ENCODE results near the gene LRRIQ1.

LRRIQ1 gene

DNA sequence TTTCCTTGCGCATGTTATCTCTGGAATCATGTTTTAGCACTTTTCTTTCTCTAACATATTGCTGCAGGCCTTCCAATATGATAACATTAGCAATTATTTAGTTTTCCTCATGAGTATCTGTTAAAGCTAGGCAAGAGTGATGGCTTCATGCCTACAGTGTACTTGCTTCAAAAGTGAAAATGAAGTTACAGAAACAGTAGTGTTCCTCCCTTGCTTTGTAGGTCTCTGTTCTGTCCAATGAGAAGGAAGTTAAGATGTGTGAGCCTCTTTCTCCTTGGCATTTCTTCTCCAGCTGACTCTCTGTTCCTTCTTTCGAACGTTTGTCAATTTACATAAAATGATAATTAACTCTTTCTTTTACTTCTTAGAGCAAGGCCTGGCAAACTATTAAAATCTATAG is 22.2 kb downstream of the LRRIQ1 start:
- DNase-seq: no peak

DNA sequence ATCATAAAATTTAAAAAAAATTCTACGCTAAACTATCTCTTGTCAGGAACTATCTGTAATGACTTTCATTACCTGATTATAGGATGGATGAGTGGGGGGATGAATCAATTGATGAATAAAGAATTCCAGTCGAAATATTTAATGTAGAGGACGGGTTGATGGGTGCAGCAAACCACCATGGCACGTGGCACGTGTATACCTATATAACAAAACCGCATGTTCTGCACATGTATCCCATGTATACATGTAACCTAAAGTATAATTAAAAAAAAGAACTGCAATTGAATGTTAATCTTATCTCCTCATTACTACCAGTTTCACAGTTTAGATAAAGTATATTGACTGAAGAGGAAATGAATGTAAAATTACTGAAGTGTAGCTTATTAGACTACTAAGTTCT is 23.4 kb downstream of the LRRIQ1 start:
- DNase-seq: no peak

DNA sequence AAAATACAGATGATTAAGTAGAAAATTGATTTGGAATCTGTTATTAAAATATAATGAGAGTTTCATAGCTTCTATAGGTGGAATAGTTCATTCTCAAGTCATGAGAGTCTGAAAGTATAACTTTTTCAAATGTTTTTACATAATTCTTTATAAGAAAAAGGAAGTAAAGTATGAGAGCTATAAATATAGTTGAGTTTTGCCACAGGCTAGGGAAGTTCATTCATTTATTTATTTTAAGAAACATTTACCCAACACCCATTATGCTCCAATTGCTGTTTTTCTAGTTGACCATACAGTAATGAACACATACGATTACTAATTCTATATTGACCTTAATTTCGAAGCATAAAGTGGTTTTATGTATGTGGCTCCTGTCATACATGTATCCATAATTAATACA is 24.8 kb downstream of the LRRIQ1 start:
- DNase-seq: peak in 1 of 2 donors; percentile 58

DNA sequence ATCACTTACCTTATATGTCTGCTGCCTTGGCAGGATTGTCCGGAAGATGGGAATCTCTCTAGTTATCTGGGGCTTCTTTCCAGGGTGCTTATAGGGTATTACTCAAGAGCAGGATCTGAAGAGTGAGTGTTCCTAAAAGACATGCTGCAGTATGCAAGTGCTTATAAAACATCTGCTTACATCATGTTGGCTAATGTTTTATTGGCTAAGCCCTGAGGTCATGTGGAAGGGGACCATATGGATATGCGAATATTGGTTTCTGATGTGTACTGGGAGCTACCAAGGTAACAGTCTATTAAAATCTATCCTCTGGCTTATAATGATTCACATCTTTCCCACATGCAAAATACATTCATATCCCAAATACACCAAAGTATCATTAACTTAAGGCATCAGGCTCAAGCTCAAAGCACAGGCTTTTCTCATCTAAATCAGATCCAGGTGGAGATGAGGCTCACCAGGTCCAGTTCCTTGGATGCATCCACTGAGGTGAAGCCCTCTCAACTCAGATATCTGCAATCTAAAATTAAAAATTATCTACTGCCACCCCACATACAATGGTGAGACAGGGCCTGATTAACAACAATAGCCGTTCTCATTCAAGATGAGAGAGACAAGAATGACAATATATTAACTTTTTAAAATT is 29.8 kb downstream of the LRRIQ1 start:
- no peak for DNase-seq

DNA sequence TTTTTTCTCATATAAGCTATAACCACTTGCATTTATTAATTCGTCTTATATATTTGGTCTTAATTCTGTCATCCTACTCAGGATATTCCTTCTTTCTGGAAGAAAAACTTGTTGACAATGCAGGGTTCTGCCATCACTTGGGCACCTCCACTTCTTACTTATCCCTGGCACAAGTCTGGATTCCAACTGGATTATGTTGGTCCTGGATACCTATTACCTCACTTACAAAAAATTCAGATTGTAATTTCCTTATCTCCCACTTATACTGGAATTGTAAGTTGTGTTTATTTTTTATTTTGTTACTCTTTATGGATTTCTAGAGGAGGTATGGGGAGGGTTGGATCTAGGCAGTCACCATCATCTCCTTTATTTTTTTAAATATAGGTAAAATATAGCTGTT is 36.7 kb downstream of the LRRIQ1 start:
- DNase-seq: no peak

DNA sequence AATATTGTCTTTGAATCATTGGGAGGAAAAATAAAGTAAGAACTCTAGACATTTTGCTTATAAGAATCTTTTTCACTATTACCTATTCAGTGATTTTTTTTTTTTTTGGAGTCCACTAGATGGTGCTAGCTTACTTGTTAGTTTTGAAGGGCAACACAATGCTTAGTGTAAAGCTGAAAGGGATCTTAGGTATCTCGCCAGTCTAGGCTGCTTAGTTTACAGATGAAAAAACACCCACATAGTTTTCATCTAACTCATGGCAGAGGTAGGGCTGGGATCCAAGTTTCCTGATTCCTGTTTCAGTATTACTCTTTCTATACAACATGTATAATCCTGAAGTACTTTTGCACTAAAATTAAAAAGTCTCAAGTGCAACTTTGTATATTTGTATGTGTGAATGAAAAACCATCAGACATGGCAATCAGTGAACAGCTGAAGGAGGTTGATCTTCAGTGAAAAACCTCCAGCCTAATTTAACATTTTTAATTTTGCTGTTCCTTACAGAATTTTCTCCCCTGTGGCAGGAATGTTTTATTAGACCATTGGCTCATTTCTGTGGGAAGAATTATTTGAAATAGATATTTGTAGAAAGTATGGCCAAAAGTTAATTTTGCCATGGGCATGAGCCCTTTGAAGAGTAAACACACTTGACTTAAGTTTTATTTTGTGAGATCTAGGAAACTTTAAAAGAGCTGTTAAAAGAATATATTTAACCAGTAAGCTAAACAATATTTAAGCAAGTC is 40.7 kb downstream of the LRRIQ1 start:
- DNase-seq: peak in 1 of 2 donors; percentile 13

DNA sequence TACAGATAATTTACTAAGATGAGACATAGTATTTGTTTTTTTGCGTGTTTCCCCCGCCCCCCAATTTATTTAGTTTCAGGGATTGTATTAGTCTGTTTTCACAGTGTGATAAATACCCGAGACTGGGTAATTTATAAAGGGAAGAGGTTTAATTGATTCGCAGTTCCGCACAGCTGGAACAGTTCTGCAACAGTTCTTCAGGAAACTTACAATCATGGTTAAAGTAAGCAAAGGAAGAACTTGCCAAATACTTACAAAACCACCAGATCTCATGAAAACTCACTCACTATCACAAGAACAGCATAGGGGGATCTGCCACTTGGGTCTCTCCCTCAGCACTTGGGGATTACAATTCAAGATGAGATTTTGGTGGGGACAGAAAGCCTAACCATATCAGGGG is 48.9 kb downstream of the LRRIQ1 start:
- no peak for DNase-seq

DNA sequence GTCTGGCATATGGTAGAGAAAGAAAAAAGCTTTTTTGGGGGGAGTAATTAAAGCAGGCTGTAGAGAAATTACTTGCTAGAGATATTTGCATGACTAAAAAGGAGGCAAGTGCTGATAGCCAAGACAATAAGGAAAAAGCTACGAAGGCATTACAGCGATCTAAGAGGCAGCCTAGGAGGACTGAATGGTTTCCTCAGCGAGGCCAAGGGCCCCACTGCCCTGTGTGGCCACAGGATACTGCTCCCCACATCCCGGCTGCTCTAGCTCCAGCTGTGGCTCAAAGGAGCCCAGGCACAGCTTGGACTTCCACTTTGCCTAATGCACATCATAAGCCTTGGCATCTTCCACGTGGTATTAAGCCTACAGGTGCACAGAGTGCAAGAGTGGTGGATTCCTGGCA is 53.6 kb downstream of the LRRIQ1 start:
- no peak for DNase-seq

DNA sequence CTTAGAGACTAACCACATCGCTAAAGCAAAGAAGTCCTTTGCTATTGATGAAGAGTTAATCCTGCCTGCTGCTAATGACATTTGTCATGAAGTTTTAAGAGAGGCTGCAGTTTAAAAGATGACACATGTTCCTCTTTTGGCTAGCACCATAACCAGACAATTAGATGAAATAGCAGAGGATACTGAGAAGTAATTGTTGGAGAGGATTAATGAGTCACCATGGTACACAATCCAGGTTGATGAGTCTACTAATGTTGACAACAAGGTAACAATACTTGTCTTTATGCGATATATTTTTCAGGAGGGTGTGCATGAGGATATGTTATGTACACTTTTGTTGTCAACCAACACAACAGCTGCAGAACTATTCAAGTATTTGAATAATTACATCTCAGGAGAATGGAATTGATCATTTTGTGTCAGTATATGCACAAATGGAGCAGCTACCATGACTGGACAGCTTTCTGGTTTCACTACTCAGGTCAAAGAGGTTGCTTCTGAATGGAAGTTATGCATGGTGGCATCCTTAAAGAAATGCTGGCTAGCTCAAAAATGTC is 56.7 kb downstream of the LRRIQ1 start:
- DNase-seq: no peak

DNA sequence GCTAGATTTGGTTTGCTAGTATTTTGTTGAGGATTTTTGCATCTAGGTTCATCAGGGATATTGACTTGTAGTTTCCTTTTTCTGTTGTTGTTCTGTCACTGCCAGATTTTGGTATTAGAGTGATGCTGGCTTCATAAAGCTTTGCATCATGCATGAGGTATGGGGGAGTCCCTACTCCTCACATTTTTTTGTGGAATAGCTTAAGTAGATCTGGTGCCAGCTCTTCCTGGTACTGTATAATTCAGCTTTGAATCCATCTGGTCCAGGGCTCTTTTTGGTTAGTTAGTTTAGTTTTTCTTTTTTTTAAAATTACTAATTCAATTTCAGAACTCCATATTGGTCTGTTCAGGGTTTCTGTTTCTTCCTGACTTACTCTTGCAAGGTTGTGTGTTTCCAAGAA is 59.4 kb downstream of the LRRIQ1 start:
- no peak for DNase-seq

DNA sequence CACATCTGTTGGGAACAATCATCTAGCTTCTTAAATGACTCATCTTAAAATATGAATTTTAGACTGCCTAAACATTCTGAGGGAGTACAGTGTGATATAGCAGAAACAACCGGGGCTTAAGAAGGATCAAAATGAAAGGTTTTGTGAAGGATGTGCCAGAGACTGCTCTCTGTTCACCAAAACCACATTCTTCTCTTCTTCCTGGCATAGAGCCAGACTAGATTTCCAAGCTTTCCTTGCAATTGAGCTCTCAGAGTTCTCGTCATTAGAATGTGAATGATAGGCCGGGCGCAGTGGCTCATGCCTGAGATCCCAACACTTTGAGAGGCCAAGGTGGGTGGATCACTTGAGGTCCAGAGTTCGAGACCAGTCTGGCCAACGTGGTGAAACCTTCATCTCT is 94.5 kb downstream of the LRRIQ1 start:
- DNase-seq: no peak

DNA sequence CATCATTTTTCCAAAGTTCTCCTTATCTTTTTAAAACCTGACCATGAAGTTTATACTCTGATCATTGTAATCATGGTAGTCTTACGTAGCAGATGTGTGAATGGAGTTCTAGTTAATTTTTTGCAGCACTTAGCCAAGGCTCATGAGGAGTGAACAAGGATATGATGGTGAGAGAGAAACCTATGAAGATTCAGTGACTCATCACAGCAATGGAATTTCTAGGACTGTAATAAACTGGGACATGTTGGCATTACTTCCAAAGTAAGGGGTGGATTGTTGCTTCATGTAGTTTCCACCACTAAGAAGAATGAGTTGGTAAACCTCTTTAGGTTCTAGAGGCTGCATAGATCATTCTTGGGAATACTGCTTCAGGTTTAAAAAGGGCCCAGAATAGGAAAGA is 102.7 kb downstream of the LRRIQ1 start:
- no peak for DNase-seq

DNA sequence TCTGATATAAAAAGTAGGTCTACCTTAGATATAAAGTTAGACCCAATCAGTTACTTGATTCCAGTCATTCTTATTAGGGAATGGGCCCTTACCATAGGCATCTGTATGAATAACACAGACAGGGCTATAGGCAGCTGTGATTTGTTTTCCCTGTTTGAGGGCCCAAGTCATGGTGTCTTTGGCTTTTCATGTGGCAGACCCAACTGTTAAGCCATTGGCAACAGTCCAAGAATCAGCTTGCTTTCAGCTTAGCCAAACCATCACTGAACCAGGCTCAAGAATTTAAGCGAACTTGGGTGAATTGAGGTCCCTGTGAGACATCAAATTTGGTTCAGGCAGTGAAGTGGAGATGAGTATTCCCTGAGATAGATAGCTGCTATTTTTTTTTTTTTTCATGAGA is 111.2 kb downstream of the LRRIQ1 start:
- DNase-seq: no peak

DNA sequence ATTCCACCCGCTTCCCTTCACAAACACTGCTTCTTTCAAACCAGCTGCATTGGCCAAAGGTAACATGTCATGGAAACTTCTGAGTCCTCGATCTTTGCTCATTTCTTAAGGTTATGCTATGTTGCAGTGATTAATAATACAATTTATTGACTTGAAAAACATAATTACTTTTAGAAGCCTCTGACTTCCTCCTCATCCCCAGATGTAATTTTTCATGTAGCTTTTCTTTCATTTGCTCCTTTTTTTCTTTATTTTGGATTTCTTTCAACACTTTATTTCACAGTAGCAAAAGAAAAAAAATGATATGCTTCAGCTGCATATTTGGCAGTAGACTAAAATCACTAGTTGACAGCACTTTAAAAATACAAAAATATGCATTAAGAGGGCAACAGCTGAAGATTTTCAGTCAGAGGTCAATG is 116.2 kb downstream of the LRRIQ1 start:
- DNase-seq: no peak

DNA sequence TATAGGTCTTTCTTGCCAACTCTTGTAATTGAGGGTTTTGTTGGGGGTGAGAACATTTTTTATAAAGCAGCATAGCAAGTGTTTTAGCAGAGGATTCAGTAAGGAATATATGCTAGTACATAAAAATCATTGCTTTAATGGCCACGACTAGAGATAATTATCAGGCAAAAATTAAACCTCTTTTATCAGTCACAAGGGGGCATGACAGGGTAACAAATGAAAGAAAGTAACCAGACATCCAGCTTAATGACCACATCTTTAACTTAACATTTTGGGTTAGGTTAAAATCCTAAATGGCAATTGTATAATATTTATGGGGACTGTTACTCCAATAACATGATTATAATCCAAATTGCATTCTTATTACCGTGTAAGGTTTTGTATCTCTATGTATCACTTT is 119.6 kb downstream of the LRRIQ1 start:
- DNase-seq: no peak

DNA sequence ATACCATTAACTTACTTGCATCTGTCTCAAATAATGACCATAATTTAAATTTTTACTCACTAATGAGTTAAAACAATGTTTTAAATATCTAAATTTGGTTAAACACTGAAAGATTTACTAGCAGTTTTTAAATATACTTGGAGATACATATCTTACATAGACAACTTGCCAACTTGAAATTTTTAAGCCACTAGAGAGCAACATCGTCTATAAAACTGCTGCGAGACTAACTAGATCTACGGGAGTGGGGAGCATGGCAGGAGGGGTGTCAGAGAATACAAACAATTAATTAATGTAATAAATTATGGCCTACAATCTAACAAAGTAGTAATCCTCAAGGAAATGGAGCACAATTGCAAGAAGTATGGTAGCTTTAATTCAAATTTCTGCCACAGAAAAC is 120.4 kb downstream of the LRRIQ1 start:
- no peak for DNase-seq

DNA sequence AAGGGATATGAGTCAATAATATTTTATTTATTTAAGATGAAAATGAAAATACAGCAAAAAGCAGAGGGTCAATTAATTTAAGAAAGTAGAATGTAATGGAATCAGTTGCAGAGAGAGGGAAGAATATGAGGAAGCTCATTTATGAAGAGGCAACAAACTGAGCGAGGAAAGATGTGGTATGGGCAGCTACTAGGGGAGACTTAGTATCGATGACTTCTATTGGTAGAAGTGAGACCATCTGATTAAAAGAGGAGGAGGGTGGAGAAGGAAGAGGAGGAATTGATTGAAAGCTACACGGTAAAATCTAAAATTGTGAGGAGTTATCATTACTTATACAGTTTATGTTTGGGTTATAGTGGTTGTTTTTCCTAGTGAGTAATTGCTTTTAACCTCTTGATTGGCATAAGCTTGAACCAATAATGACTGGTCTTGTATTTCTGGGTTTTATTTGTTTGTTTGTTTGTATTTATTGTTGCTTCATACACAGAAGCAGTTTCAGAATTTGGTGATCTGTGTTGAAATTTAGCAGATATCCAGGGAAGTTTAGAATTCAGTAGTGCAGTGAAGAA is 121.0 kb downstream of the LRRIQ1 start:
- no peak for DNase-seq

DNA sequence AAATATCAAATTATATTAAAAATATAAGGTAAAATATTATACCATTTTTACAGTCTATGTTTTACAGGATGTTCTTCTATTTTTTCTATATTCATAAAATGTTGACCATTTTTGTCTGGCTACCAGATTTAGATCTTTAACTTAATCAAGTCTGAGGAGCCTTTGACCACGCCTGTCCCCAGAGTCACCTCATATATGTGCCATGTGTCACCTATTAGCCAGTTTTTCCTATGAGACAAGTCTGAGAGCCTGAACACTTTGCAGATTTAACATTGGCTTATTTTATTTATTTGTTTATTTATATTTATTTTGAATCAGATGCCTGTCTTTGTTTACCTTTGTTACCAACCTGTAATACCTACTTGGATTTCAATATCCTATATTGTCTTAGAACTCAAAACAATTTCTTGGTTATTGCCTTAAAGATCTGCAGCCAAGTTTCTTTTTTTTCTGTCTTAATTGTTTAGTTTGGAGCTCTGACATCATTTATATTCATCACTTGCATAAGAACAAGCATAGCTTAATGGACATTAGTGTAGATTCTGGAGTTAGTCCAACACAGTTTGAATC is 127.7 kb downstream of the LRRIQ1 start:
- no peak for DNase-seq

DNA sequence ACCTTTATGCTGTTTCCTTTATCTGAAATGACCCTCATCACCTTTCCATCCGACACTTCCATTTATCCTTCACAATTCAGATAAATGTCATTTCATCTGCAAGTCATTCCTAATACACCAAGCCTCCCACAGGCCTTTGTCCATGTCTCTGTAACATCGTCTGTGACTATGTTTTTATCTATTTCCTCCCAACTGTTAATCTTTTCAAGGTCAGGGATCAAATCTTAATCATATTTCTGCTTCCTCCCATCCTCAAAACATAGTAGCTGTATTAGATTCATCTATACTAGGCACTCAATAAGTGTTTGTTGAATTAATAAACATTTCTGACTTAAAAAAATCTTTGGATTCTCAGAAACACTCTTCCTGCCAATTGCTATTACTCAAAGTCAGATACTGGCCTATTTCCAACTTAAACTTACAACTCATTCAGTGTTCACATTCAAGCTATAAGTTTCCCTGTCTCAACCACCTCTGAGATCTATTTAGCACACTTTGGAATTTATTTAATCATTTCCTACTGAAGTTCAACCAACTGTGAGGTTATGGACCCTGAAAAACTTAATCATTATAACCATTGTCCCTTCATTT is 143.6 kb downstream of the LRRIQ1 start:
- no peak for DNase-seq

DNA sequence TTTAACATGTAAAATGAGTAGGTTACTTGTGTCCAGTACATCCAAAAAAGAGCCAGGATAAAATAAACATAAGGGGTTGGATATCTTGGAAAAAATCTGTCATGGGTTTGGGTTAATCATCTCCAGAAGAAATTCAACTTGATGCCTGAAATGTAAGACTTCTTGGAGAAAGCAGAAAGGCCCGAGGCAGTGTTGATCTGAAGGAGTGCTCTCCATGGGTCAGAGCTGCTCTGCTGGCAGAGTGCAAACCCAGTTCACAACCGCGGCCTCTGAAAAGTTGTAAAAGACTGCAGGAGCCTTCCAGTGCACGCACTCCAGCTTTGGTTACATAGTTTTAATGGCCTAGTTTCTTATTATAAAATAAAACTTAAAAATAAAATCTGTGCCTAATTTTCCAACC is 146.5 kb downstream of the LRRIQ1 start:
- no peak for DNase-seq

DNA sequence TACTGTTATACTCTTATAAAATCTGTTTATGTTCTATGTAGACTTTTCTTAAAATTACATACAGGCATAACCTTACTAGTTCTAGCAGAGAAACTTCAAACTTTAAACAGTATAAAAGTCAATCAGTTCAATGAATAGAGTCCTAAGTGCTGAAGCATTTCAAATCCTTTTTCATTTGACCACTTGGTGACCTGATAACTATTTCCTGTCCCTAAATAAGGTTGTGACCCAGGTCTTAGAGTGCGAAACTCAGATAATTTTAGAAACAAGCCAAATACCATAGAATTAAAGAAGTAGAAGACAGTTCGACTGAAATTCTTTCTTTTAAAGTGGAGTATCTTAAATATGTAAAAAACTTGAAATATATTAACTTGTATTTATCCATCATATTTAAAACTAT is 147.7 kb downstream of the LRRIQ1 start:
- DNase-seq: no peak

DNA sequence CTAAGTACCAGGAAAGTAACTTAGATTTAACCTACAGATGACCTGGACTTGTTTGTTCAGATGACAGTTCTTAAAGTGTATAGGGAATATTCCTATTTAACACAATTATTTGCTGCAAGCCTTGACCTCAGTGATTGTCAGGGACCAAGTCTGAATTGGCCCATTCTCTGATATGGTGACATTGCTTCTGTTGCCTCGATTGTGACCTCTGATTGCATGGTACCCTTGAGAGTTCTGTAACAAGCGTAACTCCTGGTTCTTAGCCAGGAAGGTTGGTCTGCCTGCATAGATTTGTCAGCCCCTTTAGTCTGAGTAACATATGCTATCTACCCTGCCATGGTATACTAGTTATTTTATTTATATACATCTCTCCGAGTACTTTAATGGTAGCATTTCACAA is 150.1 kb downstream of the LRRIQ1 start:
- no peak for DNase-seq

DNA sequence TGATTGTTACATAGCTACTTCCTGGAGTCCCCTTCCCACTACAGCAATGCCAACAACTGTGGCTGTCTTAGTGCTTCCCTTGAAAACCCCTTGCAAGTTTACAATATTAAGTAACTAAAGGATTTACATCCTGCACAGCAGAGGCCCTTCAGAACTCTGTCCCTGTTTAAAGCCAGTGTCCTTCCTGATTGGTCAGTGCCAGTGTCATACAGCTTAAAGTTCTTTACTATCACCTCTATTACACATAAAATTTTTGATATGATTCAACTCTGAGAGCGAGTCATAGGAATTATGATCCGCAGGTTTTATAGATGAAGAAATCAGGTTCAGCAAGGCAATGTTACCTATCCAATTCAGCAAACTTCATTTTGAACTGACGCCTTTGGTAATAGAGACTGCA is 152.5 kb downstream of the LRRIQ1 start:
- DNase-seq: no peak

Measured in inflammatory macrophage (primary cell).